Dedifferentiated amniotic fluid mesenchymal stem cell (primary cell): ENCODE results near the gene PDE6B.
"Not testable (repeated sequence)": the region's sequence is repeated elsewhere in the genome, so short reads cannot be mapped to it uniquely, and the experiment has no call there.

Experiments
- DNase-seq: peaks from one replicate; pipeline ENCODE4 v3.0.0-alpha.2; 2016; ENCODE audit errors: extremely low spot score

PDE6B gene

DNA sequence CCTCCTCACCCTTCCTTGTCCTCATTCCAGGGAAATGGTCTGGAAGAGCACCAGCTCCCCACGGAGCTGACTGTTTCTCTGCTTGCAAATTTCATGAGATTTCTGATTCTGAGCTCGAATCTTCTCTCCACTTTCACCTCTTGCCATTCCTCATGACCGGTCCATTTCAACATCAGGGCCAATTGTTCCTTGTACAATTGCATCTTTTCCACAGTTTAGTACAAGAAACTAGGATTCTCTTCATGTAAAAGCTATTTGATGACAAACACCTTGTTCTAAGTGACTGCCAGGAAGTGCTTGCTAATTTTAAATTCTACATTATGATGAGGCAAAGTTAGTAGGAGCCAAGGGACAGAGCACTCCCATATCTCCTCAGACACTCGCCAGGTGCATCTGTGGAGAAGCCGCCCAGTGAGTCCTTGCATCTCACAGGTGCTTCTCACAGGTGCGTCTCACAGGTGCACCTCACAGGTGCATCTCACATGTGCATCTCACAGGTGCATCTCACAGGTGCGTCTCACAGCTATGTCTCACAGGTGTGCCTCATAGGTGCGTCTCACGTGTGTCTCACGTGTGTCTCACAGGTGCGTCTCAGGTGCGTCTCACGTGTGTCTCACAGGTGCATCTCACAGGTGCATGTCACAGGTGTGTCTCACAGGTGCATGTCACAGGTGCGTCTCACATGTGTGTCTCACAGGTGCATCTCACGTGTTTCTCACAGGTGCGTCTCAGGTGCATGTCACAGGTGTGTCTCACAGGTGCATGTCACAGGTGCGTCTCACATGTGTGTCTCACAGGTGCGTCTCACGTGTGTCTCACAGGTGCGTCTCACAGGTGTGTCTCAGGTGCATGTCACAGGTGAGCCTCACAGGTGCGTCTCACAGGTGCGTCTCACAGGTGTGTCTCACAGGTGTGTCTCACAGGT lies 3.0 kb upstream of the PDE6B start:
- DNase-seq: no peak

DNA sequence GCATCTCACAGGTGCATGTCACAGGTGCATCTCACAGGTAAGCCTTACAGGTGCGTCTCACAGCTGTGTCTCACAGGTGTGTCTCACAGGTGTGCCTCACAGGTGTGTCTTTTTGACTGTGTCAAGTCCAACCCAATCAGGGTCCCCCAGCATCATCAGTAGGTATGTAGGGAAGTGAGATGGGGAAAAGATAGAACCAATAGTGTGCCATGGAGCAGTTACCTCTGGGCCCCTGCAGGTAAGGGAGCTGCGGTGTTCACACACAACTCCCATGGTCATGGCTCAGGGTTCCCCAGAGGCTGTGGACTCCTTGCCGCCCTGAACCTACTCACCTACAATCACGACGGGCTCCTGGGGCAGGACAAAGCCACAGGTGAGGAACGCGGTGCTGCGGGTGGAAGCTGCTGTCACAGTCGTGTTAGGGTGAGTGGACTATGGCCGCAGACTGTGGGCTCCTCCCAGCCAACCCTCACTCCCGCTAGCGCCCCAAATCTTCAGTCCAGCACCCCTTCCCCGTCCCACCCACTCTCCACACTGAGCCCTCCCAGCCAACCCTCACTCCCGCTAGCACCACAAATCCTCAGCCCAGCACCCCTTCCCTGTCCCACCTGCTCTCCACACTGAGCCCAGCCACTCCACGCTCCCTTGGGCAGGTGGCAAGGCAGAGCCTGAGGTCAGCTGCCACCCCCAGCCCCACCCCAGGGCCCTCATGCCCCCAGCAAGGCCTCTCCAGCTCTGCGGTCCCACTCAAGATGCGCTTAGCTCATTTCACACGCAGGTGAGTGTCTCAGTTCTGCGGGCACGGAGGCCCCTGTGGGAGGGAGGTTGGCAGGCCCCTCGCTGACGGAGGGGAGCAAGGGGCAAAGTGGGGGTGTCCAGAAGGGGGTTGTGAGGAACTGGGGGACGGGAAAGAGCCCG lies 2.1 kb upstream of the PDE6B start:
- DNase-seq: no peak

DNA sequence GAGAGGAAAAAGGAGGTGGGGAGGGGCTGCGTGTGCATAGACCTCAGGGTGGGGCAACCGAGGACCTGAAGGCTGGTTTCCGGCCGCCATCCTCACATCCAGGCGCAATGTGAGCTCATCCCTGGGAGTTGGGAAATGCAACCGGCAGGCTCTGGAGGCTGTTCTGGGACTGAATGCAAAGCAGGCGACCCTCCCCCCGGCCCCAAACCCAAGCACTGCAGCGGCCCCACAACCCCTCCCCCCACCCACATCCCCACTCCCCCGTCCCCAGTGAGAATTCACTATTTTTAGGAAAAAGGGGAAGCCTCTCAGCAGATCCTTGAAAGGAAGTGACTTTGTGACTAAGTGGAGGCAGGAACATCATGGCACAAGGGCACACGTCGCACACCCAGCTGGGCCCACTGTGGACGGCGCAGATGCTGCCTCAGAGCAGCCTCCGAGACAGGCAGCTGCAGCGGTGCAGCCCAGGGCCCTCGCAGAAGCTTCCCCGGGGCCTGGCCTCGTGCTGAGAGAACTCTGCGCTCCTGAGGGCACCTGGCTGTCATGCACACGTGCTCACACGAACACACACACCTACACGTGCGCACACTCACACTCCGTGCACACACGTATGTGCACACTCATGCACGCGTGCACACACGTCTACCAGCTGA lies 1.3 kb upstream of the PDE6B start:
- DNase-seq: no peak

- DNase-seq: no peak
Measured at GRCh38 chr4:625631-626161, 323 bp downstream of the PDE6B start.

DNA sequence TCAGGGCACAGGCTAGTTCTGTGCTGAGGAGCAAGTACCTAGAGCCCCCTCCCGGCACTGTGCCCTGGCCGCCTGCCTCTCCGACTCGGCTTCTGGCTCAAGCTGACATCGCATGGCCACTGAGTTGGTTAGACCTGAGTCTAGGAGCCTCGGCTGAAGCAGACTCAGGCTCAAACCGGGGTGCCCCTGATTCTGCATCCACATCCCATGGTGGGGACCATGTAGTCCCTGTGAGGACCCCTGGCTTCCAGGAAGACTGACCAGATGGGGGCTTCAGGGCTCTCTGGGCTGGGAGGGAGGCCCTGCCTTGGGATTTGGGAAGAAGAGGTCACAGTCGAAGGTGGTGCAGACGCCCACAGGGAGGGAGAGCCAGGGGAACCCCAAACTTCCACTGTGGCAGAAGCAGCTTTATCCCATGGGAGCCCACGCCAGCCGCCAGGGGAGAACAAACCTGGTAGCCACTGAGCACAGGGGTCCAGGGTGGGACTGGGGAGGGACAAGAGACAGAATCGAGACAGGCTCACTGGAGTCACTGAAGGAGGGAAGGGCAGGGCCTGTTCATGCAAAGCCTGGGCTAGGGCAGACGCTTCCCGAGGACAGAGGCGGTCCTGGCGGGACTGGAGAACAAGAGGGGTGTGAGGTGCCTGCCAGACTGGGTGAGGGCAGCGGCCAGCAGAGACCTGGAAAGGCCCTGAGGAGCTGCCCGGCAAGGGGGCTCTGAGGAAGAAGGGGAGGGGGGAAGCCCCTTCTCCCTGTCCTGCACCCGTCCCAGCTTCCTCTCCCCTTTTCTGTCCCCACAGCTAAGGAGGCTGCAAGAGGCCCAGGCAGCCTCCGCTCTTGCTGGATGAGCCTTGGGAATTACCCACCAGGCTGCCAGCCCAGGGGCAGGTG lies 1.1 kb downstream of the PDE6B start:
- DNase-seq: no peak

- no peak for DNase-seq
Measured at GRCh38 chr4:627347-628125, 2.2 kb downstream of the PDE6B start.

DNA sequence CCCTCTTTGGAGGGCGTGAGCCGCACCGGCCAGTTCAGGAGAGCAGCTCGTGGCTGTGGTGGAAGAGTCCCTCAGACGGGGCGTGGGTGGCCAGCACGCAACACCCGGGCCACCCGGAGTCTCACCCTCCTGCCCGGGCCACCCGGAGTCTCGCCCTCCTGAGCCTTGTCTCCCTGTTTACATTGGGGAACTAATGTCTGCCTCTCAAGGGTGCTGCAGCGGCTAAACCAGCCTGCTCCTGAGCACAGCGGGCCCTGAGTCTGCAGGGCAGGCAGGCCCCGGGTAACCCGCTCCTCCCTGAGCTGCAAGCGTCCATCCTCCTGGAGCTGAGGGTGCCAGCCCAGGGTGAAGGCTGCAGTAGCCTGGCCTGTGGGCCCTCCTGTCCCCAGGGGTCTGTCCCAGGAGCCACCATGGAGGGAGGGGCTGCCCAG lies 3.0 kb downstream of the PDE6B start:
- DNase-seq: no peak

DNA sequence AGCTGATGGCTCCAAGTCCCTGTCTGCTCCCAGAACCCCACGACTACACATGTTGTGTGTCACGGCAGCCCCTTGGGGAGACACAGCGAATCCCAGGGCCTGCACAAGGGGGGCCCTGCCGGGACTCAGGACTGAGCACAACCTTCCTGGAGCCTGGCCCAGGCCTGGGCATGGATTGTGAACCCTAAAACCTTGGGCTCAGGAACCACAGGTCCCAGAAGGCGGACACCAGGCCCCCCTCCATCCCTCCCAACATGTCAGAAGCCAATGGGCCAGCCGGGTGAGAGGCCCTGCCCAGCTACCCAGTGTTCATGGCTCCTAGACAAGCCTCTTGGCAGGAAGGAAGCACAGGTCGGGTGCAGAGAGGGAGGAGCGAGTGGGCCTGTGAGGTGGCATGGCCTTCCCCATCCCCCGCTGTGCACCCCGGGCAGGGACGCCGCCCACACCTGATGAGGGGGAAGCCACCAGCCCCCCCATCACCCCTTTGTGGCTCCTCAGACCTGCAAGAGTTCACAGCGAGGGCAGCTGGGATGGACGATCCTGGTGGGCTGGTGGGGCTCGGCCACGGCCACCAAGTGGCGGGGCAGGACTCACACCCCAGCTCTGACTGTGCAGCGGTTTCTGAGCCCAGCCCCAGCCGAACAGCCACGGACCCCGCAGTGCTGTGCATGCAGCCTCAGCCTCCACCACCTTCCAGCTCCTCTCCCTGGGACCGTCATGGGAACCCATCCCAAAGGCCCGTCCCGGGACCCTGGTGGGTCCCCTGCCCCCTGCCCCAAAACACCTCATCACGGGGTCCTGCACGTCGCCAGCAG lies 3.7 kb downstream of the PDE6B start:
- no peak for DNase-seq

GRCh38 chr4:629636-629914 lies 4.2 kb downstream of the PDE6B start:
- no peak for DNase-seq

- no peak for DNase-seq
Measured at GRCh38 chr4:629915-630641, 4.7 kb downstream of the PDE6B start.

DNA sequence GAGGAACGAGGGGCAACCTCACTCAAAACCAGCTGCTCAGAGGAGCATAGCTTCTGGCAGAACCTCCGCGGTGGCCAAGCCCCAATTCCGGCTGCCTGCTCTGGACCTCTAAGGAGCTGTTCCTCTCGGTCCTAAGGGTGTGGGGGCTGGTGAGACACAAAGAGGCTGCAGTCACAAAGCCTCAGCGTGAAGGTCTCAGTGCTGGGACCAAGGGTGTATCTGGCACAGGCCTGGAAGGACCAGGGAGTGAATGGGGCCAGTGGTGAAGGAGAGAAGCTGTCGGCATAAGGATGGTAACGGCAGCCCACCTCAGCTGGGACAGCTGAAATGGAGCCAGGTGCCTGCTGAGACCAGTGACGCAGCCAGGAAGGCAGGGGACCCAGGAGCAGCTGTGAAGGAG lies 5.3 kb downstream of the PDE6B start:
- no peak for DNase-seq

DNA sequence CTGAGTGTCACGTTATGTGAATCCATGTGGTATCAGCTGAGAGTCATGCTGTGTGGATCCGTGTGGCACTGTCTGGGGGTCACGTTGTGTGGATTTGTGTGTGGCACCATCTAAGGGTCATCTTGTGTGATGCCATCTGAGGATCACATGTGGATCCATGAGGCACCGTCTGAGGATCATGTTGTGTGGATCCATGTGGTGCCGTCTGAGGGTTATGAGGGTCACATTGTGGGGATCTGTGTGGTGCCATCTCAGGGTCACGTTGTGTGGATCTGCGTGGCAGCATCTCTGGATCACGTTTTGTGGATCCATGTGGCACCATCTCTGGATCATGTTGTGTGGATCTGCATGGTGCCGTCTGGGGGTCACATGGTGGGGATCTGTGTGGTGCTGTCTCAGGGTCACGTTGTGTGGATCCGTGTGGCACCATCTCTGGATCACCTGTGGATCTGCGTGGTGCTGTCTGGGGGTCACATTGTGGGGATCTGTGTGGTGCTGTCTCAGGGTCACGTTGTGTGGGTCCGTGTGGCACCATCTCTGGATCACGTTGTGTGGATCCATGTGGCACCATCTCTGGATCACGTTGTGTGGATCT lies 6.9 kb downstream of the PDE6B start:
- DNase-seq: no peak

- no peak for DNase-seq
Measured at GRCh38 chr4:632926-633325, 7.6 kb downstream of the PDE6B start.

DNA sequence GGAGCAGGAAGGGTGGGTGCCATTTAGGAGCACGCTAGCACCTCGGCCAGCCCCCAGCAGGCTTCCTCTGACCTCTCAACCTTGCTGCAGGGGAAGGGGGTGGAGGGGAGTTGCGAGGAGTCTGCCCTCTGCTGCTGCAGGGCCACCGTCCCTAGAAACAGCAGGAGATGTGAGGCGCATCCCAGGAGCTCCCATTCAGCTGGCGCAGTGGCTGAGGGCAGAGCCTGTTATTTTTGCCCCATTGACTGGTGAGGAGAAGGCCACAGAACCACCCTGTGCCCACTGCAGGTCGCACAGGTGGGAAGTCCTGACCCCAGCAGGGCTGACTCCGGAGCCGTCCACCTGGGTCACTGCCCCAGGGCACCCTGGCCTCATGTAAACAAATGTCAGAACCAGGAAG lies 8.0 kb downstream of the PDE6B start:
- no peak for DNase-seq

DNA sequence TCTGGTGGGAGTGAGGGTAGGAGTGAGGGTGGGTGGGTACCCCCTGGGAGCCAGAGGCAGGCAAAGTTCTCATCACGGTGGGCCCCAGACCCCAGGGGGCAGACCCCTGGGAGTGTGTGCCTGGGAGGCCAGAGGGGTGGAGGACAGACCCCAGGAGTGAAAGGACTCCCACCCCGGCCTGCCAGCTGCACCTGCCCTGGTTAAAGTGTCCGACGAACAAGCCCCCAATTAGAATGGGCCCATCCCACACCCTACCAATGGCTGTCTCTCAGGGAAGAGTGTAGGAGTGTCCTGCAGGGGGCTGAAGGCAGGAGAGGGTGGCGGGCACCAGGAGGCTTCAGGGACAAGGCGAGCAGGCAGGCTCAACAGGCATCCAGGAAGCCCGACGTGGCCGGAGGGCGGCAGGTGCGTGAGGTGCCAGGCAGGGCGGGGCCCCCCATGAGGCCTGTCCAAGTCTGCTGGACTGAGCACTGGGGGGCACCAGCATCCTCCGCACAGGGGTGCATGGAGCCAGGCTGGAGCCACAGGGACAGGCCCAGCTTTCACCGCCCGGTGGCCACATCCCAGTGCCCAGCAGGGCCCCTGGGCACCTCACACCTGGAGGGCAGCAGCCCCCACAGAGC lies 8.7 kb downstream of the PDE6B start:
- DNase-seq: no peak

DNA sequence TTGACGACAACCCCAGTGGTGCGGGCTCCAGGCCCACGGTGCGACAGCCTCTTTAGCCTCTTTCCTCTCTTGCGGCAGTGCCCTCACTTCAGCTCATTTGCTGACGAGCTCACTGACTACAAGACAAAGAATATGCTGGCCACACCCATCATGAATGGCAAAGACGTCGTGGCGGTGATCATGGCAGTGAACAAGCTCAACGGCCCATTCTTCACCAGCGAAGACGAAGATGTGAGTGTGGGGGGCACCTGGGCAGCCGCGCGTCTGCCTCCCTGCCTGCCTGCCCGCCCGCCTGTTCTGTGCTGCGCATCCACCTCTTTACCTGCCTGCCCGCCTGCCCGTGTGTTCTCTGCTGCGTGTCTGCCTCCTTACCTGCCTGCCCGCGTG lies 9.2 kb downstream of the PDE6B start:
- no peak for DNase-seq

DNA sequence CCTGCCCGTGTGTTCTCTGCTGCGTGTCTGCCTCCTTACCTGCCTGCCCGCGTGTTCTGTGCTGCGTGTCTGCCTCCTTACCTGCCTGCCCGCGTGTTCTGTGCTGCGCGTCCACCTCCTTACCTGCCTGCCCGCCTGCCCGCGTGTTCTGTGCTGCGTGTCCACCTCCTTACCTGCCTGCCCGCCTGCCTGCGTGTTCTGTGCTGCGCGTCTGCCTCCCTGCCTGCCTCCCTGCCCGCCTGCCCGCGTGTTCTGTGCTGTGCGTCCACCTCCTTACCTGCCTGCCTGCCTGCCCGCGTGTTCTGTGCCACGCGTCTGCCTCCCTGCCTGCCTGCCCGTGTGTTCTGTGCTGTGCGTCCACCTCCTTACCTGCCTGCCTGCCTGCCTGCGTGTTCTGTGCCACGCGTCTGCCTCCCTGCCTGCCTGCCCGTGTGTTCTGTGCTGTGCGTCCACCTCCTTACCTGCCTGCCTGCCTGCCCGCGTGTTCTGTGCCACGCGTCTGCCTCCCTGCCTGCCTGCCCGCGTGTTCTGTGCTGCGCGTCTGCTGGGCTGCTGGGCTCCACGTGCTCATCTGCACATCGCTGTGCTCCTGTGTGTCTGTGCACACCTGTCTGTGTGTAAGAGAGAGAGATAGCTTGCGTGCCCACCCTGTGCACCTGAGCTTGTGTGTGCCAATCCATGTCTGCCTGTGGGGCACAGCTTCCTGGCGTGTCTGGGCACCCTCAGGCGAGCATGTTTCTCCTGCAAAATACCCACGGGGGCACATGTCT lies 9.9 kb downstream of the PDE6B start:
- not testable (repeated sequence) for DNase-seq
